Measurements from ENCODE around the gene ARMC12. TPM values are rescaled to one million over a fixed set of nuclear protein-coding genes. Genes with fewer than 3 reads are reported as not detected.
"Not testable (repeated sequence)": the region's sequence is repeated elsewhere in the genome, so short reads cannot be mapped to it uniquely, and the experiment has no call there.

Gene ARMC12, protein sequence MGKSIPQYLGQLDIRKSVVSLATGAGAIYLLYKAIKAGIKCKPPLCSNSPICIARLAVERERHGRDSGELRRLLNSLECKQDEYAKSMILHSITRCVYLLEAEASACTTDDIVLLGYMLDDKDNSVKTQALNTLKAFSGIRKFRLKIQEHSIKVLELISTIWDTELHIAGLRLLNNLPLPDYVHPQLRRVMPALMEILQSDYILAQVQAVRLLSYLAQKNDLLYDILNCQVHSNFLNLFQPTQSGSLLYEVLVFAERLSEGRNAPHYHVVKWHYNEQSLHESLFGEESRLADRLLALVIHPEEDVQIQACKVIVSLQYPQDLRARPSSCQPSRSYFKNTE
- 0.52 TPM for total RNA-seq

DNA sequence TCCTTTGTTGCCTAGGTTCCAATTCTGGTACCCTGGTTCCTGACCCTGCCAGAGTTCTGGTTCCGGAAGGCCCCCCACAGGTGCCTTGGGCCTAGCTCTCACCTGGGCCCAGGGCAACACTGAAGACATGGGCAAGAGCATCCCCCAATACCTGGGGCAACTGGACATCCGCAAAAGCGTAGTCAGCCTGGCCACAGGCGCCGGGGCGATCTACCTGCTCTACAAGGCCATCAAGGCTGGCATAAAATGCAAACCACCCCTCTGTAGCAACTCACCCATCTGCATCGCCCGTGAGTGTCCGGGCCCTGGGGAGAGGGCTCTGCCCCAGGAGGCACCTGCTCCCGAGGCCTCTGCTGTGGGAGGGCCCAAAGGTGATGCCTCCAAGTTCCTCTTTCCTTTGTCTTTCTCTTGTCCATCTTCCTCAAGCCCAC, at the start of gene ARMC12:
ARMC12 (plus strand) TSS at position 51 of the 431 bp plus-strand sequence; CDS start at position 128, 77 bp downstream.
- Histone ChIP-seq H3K27me3 (ENCODE audit: control insufficient read depth in 3 of 3, insufficient read depth in 3 of 3, low read length in 3 of 3) (no peaks in the 10 kb centered on the region), H3K27ac (ENCODE audit: low read depth, low read length) (no peak within 1 kb of the TSS), H3K9ac (ENCODE audit: low read depth in 1 of 3, low read length in 3 of 3) (no peak within 1 kb of the TSS), H3K4me1 (ENCODE audit: control insufficient read depth in 3 of 3, insufficient read depth in 3 of 3, low read length in 3 of 3) (peaks cover 17 to 42% (median 22%) of the 10 kb centered on the region in 3 donors), H3K4me3 (ENCODE audit: low read length in 3 of 3) (no peak within 1 kb of the TSS), H3K9me3 (ENCODE audit: control insufficient read depth in 3 of 3, low read length in 3 of 3) (no peaks in the 10 kb centered on the region), H3K36me3 (ENCODE audit: control insufficient read depth in 3 of 3, insufficient read depth in 3 of 3, low read length in 3 of 3) (no peaks in the 10 kb centered on the region)

- peaks cover 0 to 5% (median 0%) of the 10 kb centered on the region in 3 donors for H3K36me3 ChIP-seq (ENCODE audit: control insufficient read depth in 3 of 3, insufficient read depth in 3 of 3, low read length in 3 of 3)
- H3K9me3 ChIP-seq (ENCODE audit: control insufficient read depth in 3 of 3, low read length in 3 of 3): no peaks in the 10 kb centered on the region
- H3K4me3 ChIP-seq (ENCODE audit: low read length in 3 of 3): peak overlapping the region; percentile 85 to 98 (median 86)
- peaks cover 15 to 24% (median 16%) of the 10 kb centered on the region in 3 donors for H3K4me1 ChIP-seq (ENCODE audit: control insufficient read depth in 3 of 3, insufficient read depth in 3 of 3, low read length in 3 of 3)
- H3K27ac ChIP-seq (ENCODE audit: low read depth, low read length): peak overlapping the region; percentile 68
- H3K27me3 ChIP-seq (ENCODE audit: control insufficient read depth in 3 of 3, insufficient read depth in 3 of 3, low read length in 3 of 3): no peaks in the 10 kb centered on the region
- H3K9ac ChIP-seq (ENCODE audit: low read depth in 1 of 3, low read length in 3 of 3): peak overlapping the region; percentile 83 to 89 (median 85)
These were observed 48.9 kb upstream of the ARMC12 start for GRCh38 chr6:35687658-35688604.

- peaks cover 0 to 5% (median 0%) of the 10 kb centered on the region in 3 donors for H3K36me3 ChIP-seq (ENCODE audit: control insufficient read depth in 3 of 3, insufficient read depth in 3 of 3, low read length in 3 of 3)
- peak within 1 kb of the TSS; percentile 68 for H3K27ac ChIP-seq (ENCODE audit: low read depth, low read length)
- peak within 1 kb of the TSS; percentile 83 to 89 (median 85) for H3K9ac ChIP-seq (ENCODE audit: low read depth in 1 of 3, low read length in 3 of 3)
- no peaks in the 10 kb centered on the region for H3K27me3 ChIP-seq (ENCODE audit: control insufficient read depth in 3 of 3, insufficient read depth in 3 of 3, low read length in 3 of 3)
- peaks cover 15 to 24% (median 16%) of the 10 kb centered on the region in 3 donors for H3K4me1 ChIP-seq (ENCODE audit: control insufficient read depth in 3 of 3, insufficient read depth in 3 of 3, low read length in 3 of 3)
- peak within 1 kb of the TSS; percentile 85 to 98 (median 86) for H3K4me3 ChIP-seq (ENCODE audit: low read length in 3 of 3)
- no peaks in the 10 kb centered on the region for H3K9me3 ChIP-seq (ENCODE audit: control insufficient read depth in 3 of 3, low read length in 3 of 3)
These were observed 48.1 kb upstream of the ARMC12 start, which contains the start of gene FKBP5 for GRCh38 chr6:35688605-35689322. TSS of gene FKBP5 (minus strand) at chr6:35688915. CDS start at chr6:35642824, 46,091 bp downstream.

- H3K27me3 ChIP-seq (ENCODE audit: control insufficient read depth in 3 of 3, insufficient read depth in 3 of 3, low read length in 3 of 3); H3K4me3 ChIP-seq (ENCODE audit: low read length in 3 of 3); H3K9ac ChIP-seq (ENCODE audit: low read depth in 1 of 3, low read length in 3 of 3); H3K27ac ChIP-seq (ENCODE audit: low read depth, low read length); H3K36me3 ChIP-seq (ENCODE audit: control insufficient read depth in 3 of 3, insufficient read depth in 3 of 3, low read length in 3 of 3); H3K9me3 ChIP-seq (ENCODE audit: control insufficient read depth in 3 of 3, low read length in 3 of 3): not testable (repeated sequence)
- peaks cover 15 to 24% (median 16%) of the 10 kb centered on the region in 3 donors for H3K4me1 ChIP-seq (ENCODE audit: control insufficient read depth in 3 of 3, insufficient read depth in 3 of 3, low read length in 3 of 3)
These were observed 46.8 kb upstream of the ARMC12 start for GRCh38 chr6:35690006-35690405.

DNA sequence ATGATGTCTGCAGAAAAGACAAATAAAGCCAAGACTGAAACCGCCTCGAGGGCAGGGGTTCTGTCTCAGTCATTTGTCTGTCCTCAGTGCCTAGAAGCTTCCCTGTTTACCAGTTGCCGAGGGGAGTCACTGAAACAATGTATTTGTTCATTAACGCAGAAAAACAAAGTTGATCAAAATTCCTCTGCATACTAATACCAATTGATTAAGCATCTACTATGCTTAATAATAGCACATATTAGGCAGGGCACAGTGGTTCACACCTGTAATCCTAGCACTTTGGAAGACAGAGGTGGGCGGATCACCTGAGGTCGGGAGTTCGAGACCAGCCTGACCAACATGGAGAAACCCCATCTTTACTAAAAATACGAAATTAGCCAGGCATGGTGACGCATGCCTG, 46.3 kb upstream of the ARMC12 start:
- H3K27me3 ChIP-seq (ENCODE audit: control insufficient read depth in 3 of 3, insufficient read depth in 3 of 3, low read length in 3 of 3): no peaks in the 10 kb centered on the region
- no peak overlapping the region for H3K4me3 ChIP-seq (ENCODE audit: low read length in 3 of 3)
- H3K4me1 ChIP-seq (ENCODE audit: control insufficient read depth in 3 of 3, insufficient read depth in 3 of 3, low read length in 3 of 3): peaks cover 15 to 24% (median 16%) of the 10 kb centered on the region in 3 donors
- no peaks in the 10 kb centered on the region for H3K36me3 ChIP-seq (ENCODE audit: control insufficient read depth in 3 of 3, insufficient read depth in 3 of 3, low read length in 3 of 3)
- no peak overlapping the region for H3K9ac ChIP-seq (ENCODE audit: low read depth in 1 of 3, low read length in 3 of 3)
- no peak overlapping the region for H3K27ac ChIP-seq (ENCODE audit: low read depth, low read length)
- no peaks in the 10 kb centered on the region for H3K9me3 ChIP-seq (ENCODE audit: control insufficient read depth in 3 of 3, low read length in 3 of 3)

DNA sequence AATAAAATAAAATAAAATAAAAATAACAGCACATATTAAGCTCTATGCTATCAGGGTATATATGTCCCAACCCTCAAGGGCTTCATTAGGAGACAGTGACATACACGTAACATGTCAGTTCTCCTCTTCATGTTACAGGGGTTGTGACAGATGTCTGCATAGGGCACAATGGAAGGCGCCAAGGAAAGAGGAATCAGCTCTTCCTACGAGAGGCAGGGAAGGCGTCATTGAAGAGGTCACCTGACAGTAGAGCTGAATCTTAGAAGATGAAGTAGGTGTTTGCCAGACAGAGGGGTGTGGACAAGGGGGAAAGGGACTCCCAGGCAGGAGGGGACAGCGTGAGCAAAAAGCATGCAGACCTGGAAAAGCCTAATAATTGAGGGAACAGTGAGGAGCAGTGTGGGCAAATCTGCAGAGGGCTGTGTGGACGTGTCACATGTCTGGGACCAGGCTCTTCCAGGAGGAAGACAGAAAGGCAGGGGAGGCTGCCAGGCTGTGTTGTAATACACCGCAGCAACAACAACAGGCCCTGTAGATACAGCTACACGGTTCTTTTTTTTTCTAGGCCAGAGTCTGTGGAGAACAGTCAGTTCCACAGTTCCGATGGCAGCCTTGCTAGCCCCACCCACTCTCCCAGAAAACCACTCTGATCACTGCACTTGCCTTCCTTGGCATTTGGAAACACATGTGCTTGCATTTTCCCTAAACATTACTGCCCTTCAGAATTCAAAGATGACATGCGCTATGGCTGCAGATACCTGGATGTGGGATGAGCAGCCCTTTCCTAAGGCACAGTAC, 45.6 kb upstream of the ARMC12 start:
- H3K27ac ChIP-seq (ENCODE audit: low read depth, low read length): peak overlapping the region; percentile 70
- H3K36me3 ChIP-seq (ENCODE audit: control insufficient read depth in 3 of 3, insufficient read depth in 3 of 3, low read length in 3 of 3): no peaks in the 10 kb centered on the region
- H3K9me3 ChIP-seq (ENCODE audit: control insufficient read depth in 3 of 3, low read length in 3 of 3): no peaks in the 10 kb centered on the region
- peak overlapping the region; percentile 16 to 31 (median 24) for H3K4me3 ChIP-seq (ENCODE audit: low read length in 3 of 3)
- H3K4me1 ChIP-seq (ENCODE audit: control insufficient read depth in 3 of 3, insufficient read depth in 3 of 3, low read length in 3 of 3): peaks cover 15 to 24% (median 16%) of the 10 kb centered on the region in 3 donors
- H3K9ac ChIP-seq (ENCODE audit: low read depth in 1 of 3, low read length in 3 of 3): peak overlapping the region; percentile 8 to 65 (median 61)
- H3K27me3 ChIP-seq (ENCODE audit: control insufficient read depth in 3 of 3, insufficient read depth in 3 of 3, low read length in 3 of 3): no peaks in the 10 kb centered on the region

GRCh38 chr6:35694462-35694861, 42.4 kb upstream of the ARMC12 start:
- Histone ChIP-seq H3K9me3 (ENCODE audit: control insufficient read depth in 3 of 3, low read length in 3 of 3) (no peaks in the 10 kb centered on the region), H3K9ac (ENCODE audit: low read depth in 1 of 3, low read length in 3 of 3) (no peak overlapping the region), H3K27ac (ENCODE audit: low read depth, low read length) (no peak overlapping the region), H3K36me3 (ENCODE audit: control insufficient read depth in 3 of 3, insufficient read depth in 3 of 3, low read length in 3 of 3) (no peaks in the 10 kb centered on the region), H3K4me3 (ENCODE audit: low read length in 3 of 3) (no peak overlapping the region), H3K4me1 (ENCODE audit: control insufficient read depth in 3 of 3, insufficient read depth in 3 of 3, low read length in 3 of 3) (peaks cover 10 to 13% (median 12%) of the 10 kb centered on the region in 3 donors), H3K27me3 (ENCODE audit: control insufficient read depth in 3 of 3, insufficient read depth in 3 of 3, low read length in 3 of 3) (no peaks in the 10 kb centered on the region)

GRCh38 chr6:35698430-35698829, 38.4 kb upstream of the ARMC12 start:
- H3K4me3 ChIP-seq (ENCODE audit: low read length in 3 of 3); H3K27ac ChIP-seq (ENCODE audit: low read depth, low read length); H3K9me3 ChIP-seq (ENCODE audit: control insufficient read depth in 3 of 3, low read length in 3 of 3); H3K4me1 ChIP-seq (ENCODE audit: control insufficient read depth in 3 of 3, insufficient read depth in 3 of 3, low read length in 3 of 3); H3K36me3 ChIP-seq (ENCODE audit: control insufficient read depth in 3 of 3, insufficient read depth in 3 of 3, low read length in 3 of 3); H3K27me3 ChIP-seq (ENCODE audit: control insufficient read depth in 3 of 3, insufficient read depth in 3 of 3, low read length in 3 of 3); H3K9ac ChIP-seq (ENCODE audit: low read depth in 1 of 3, low read length in 3 of 3): not testable (repeated sequence)

DNA sequence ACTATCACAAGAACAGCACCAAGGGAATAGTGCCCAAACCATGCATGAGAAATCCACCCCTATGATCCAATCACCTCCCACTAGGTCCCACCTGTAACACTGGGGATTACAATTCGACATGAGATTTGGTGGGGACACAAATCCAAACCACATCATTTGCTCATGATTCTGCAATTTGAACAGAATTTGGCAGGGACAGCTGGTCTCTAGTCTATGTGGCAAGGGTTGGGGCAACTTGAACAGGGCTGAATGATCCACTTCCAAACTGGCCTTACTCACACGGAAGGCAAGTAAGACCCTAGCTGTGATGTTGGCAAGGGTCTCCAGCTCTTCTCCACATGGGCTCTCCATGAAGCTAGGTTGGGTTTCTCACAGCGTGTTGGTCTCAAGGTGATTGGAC, 38.0 kb upstream of the ARMC12 start:
- Histone ChIP-seq H3K4me3 (ENCODE audit: low read length in 3 of 3) (no peak overlapping the region), H3K36me3 (ENCODE audit: control insufficient read depth in 3 of 3, insufficient read depth in 3 of 3, low read length in 3 of 3) (no peaks in the 10 kb centered on the region), H3K4me1 (ENCODE audit: control insufficient read depth in 3 of 3, insufficient read depth in 3 of 3, low read length in 3 of 3) (no peaks in the 10 kb centered on the region), H3K27ac (ENCODE audit: low read depth, low read length) (no peak overlapping the region), H3K9me3 (ENCODE audit: control insufficient read depth in 3 of 3, low read length in 3 of 3) (peaks cover 0 to 4% (median 0%) of the 10 kb centered on the region in 3 donors), H3K27me3 (ENCODE audit: control insufficient read depth in 3 of 3, insufficient read depth in 3 of 3, low read length in 3 of 3) (no peaks in the 10 kb centered on the region), H3K9ac (ENCODE audit: low read depth in 1 of 3, low read length in 3 of 3) (no peak overlapping the region)

All from skeletal muscle tissue (tissue), 4 donors.